Fibroblast of villous mesenchyme (primary cell): Measurements from ENCODE around the gene LIMK2. TPM values are rescaled to one million over a fixed set of nuclear protein-coding genes. Genes with fewer than 3 reads are reported as not detected.
"Not testable (repeated sequence)": the region's sequence is repeated elsewhere in the genome, so short reads cannot be mapped to it uniquely, and the experiment has no call there.

Experiments
- DNase-seq: peaks from one replicate; pipeline ENCODE4 v3.0.0-alpha.2; 2010; ENCODE audit warnings: low read depth
- H3K4me3 ChIP-seq: 2 replicates; pipeline ENCODE4 v1.5.1; 2011; ENCODE audit warnings: low read depth, mild to moderate bottlenecking, low read length
- total RNA-seq: library from RNA; depleted of rRNA; stranded (reverse); fragments of >200 nt; gene quantifications from 2 replicates; pipeline ENCODE4 v1.2.3, GENCODE V29; 2012
- TF ChIP-seq, protein P1 (sequence below): IDR thresholded peaks from 2 replicates; pipeline ENCODE4 v1.5.1; 2012; ENCODE audit warnings: low read depth, mild to moderate bottlenecking, low read length; ENCODE audit not compliant: insufficient read depth

The LIMK2 gene
- total RNA-seq, 1 donor, result 50.1 TPM

DNA sequence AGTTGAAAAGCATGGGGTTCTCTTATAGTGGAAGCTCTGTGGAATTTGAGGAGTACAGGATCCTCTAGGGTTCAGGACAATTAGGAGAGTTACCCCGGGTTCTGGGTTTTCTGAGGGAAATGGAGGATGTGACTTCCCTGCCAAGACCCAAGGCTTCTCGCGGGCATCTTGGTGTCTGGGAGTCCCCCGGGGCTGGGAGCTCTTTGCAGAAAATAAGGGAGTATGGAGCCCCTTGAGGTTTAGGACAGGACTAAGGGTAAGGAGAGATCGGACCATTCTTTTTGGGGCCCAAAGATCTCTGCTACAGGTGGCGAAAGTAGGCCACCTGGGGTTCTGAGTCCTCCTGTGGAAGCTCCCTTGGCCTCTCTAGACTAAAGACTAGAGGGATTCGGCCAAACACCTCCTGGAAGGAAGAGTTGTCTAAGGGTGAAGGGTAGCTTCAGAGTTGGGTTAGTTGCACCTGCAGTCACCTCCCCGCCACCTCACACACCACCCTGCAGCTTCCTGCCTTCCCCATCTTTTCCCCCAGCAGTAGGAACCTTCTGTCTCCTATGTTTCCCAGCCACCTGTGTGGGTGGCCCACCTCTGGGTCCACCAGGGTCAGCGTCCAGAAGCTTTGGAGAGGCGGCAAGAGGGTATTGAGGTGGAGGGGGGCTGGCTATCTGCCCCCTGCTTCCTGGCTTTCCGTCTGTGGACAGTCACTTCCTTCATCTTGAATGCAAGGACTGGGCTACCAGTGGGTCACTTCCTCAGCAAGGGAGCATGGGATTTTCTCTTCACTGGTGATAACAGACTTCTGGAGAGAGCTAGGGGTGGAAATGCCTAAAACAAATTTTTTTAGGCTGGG, 908 bp downstream of the LIMK2 start:
- peak overlapping the region; percentile 89 for H3K4me3 ChIP-seq
- DNase-seq, result no peak
- TF ChIP-seq, protein P1, sequence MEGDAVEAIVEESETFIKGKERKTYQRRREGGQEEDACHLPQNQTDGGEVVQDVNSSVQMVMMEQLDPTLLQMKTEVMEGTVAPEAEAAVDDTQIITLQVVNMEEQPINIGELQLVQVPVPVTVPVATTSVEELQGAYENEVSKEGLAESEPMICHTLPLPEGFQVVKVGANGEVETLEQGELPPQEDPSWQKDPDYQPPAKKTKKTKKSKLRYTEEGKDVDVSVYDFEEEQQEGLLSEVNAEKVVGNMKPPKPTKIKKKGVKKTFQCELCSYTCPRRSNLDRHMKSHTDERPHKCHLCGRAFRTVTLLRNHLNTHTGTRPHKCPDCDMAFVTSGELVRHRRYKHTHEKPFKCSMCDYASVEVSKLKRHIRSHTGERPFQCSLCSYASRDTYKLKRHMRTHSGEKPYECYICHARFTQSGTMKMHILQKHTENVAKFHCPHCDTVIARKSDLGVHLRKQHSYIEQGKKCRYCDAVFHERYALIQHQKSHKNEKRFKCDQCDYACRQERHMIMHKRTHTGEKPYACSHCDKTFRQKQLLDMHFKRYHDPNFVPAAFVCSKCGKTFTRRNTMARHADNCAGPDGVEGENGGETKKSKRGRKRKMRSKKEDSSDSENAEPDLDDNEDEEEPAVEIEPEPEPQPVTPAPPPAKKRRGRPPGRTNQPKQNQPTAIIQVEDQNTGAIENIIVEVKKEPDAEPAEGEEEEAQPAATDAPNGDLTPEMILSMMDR, result no peak

DNA sequence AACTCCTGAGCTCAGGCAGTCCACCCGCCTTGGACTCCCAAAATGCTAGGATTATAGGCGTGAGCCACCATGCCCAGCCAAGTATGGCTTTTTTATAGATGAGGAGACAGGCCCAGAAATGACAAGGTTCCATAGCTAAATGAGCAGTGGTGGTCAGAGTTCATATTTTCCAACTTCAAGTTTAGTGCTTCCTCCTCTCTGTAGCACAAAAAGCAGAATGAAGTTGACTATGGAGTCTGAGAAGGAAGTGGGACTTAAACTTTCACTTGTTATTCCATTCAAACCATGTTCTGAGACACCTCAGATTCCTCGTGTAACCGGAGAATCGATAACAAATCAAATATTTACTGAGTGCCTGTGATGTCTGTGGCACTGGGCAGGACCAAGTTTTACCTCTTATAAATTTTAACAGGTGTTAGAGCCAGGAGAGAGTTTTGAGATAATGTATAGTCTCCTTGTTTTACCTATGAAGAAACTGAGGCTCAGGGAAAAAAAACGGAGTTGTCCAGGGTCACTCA, 3.0 kb downstream of the LIMK2 start:
- TF ChIP-seq, protein P1, result no peak
- no peak overlapping the region for H3K4me3 ChIP-seq
- no peak for DNase-seq

DNA sequence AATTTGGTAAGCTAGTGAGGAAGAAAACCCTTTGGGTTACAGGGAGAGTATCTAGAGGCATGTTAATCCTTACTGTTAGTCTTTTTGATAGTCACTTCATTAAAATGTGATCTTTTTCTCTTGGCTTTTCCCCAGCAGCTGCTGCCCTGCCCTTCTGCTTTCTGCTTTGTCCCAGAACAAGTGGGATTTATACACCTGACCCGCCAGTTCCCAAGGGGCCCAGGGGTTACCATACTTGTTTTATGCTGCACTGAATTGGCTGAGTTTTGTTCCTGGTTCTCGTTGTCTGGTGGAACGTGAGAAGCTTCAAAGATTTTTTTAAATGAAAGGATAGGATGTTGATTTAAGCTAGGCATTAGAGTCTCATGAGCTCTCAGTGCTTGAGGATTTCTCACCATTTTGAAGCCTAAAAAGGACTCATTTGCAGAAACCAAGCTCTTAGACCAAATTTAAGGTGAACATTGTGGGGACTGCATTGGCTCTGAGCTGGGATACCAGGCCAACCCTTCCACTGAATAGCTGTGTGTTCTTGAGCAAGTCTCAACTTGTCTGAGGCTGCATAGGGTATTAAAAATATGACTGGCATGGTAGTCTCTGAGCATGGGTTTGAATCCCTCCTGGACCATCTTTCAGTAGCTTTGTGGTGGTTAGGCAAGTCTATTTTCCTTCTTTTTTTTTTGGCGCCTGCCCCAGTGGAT, 6.6 kb downstream of the LIMK2 start:
- no peak for DNase-seq
- H3K4me3 ChIP-seq, result no peak overlapping the region
- TF ChIP-seq, protein P1, result no peak

DNA sequence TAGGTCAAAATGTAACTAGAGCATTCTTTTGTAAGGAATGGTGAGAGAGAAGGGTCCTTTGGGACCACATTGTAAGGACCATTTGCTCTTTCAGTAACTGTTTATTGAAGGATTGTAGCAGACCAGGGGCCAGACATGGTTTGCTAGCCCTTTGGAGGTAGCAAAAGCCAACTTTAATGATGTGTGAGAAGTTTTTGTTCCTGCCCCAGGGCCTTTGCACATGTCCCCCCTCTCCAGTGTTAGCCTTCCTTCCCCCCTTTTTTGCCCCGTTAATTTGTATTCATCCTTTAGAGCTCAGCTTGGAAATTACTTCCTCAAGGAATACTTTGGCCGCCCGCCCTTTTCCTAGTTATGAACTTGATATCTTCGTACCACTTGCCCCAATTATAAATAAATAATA, 9.0 kb downstream of the LIMK2 start:
- no peak for DNase-seq
- TF ChIP-seq, protein P1, result no peak
- no peak overlapping the region for H3K4me3 ChIP-seq

GRCh38 chr22:31222736-31223135, 10.6 kb downstream of the LIMK2 start:
- no peak for DNase-seq
- no peak overlapping the region for H3K4me3 ChIP-seq
- TF ChIP-seq, protein P1, result no peak

GRCh38 chr22:31223786-31224191, 11.7 kb downstream of the LIMK2 start:
- TF ChIP-seq, protein P1, result no peak
- no peak overlapping the region for H3K4me3 ChIP-seq
- no peak for DNase-seq

DNA sequence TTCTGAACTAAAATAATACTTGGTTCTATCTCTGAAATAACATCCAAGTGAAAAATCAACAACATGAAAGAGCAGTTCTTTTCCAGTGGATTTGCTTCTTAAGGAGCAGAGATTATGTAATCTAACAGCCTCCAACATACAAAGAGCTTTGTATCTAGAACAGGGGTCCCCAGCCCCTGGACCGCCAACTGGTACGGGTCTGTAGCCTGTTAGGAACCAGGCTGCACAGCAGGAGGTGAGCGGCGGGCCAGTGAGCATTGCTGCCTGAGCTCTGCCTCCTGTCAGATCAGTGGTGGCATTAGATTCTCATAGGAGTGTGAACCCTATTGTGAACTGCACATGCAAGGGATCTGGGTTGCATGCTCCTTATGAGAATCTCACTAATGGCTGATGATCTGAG, 12.6 kb downstream of the LIMK2 start:
- H3K4me3 ChIP-seq, DNase-seq: not testable (repeated sequence)
